GM12872 (cell line): Measurements from ENCODE around the gene DUOXA2.

Source experiments
- CTCF ChIP-seq: IDR thresholded peaks from 3 replicates; pipeline ENCODE4 v1.5.1; 2011; ENCODE audit warnings: low read depth, mild to moderate bottlenecking, low read length, moderate library complexity; ENCODE audit not compliant: insufficient read depth

Gene DUOXA2

GRCh38 chr15:45130291-45131000 is 16.3 kb downstream of the DUOXA2 start:
- TF ChIP-seq CTCF: no peak

GRCh38 chr15:45131510-45131909 is 17.4 kb downstream of the DUOXA2 start:
- no peak for TF ChIP-seq CTCF

- no peak for TF ChIP-seq CTCF
Measured at GRCh38 chr15:45132844-45133560, 18.9 kb downstream of the DUOXA2 start.

- no peak for TF ChIP-seq CTCF
Measured at GRCh38 chr15:45133561-45133920, 19.4 kb downstream of the DUOXA2 start.

GRCh38 chr15:45134046-45134445 is 19.9 kb downstream of the DUOXA2 start:
- no peak for TF ChIP-seq CTCF

- no peak for TF ChIP-seq CTCF
Measured at GRCh38 chr15:45134682-45135604, 20.8 kb downstream of the DUOXA2 start.

- peak; percentile 26; the same call in 1 of the 3 replicates for TF ChIP-seq CTCF
Measured at GRCh38 chr15:45136378-45136764, 22.2 kb downstream of the DUOXA2 start.
